NCI-H774 (cell line): ENCODE data around the gene NOSIP.

Source experiments
- DNase-seq: peaks from one replicate; lab custom pipeline; 2025; lab: John Stamatoyannopoulos, UW

Gene NOSIP

GRCh38 chr19:49594993-49595818, 14.8 kb upstream of the NOSIP start:
- no peak for DNase-seq

GRCh38 chr19:49594157-49594992, 14.0 kb upstream of the NOSIP start:
- DNase-seq = no peak

GRCh38 chr19:49593233-49594113, 13.1 kb upstream of the NOSIP start:
- DNase-seq = peak; percentile 89

- DNase-seq = peak; percentile 30
These were observed 12.3 kb upstream of the NOSIP start for GRCh38 chr19:49592486-49593232.

- peak; percentile 30 for DNase-seq
These were observed 11.6 kb upstream of the NOSIP start for GRCh38 chr19:49591731-49592485.

GRCh38 chr19:49590971-49591730, 10.8 kb upstream of the NOSIP start, which contains the start of gene PRR12:
Gene PRR12, plus strand, starts transcription at chr19:49591182. Its CDS starts 473 bp downstream, at chr19:49591655.
- peak; percentile 60 for DNase-seq

GRCh38 chr19:49590071-49590970, 10.0 kb upstream of the NOSIP start:
- DNase-seq = peak; percentile 95

GRCh38 chr19:49589502-49589905, 9.1 kb upstream of the NOSIP start:
- no peak for DNase-seq

GRCh38 chr19:49588365-49589122, 8.2 kb upstream of the NOSIP start:
- no peak for DNase-seq

- no peak for DNase-seq
These were observed 6.9 kb upstream of the NOSIP start for GRCh38 chr19:49587227-49587626.

- no peak for DNase-seq
These were observed 4.7 kb upstream of the NOSIP start for GRCh38 chr19:49585023-49585422.

GRCh38 chr19:49583239-49583638, 2.9 kb upstream of the NOSIP start:
- DNase-seq = no peak

- DNase-seq = peak; percentile 45
These were observed 702 bp upstream of the NOSIP start, which contains the start of gene PRRG2 for GRCh38 chr19:49581007-49581508. Gene PRRG2, plus strand, starts transcription at chr19:49581316. Its CDS starts 1,904 bp downstream, at chr19:49583220.

- no peak for DNase-seq
These were observed 451 bp downstream of the NOSIP start for GRCh38 chr19:49579947-49580263.

GRCh38 chr19:49579193-49579592, 1.2 kb downstream of the NOSIP start:
- DNase-seq = no peak

- DNase-seq = no peak
These were observed 6.1 kb downstream of the NOSIP start for GRCh38 chr19:49574206-49574755.

GRCh38 chr19:49573425-49573824, 6.9 kb downstream of the NOSIP start:
- no peak for DNase-seq
